Thyroid gland (tissue), 4 donors: Measurements from ENCODE around the gene RYR2. TPM values are rescaled to one million over a fixed set of nuclear protein-coding genes. Genes with fewer than 3 reads are reported as not detected.

Source experiments
- DNase-seq, 2 donors: peaks; one replicate each; pipeline ENCODE4 v3.0.0-alpha.2; 2019
- H3K27ac ChIP-seq, 3 donors: fragments of 200-600 bp; sonication (generic); 1 replicate in 2 of 3; 2 replicates in 1 of 3; pipeline ENCODE4 v1.5.1; 2016 to 2019; ENCODE audit warnings: mild to moderate bottlenecking in 1 of 3, moderate library complexity in 1 of 3
- H3K27me3 ChIP-seq: fragments of 200-600 bp; sonication (generic); one replicate; pipeline ENCODE4 v1.5.1; 2019
- H3K36me3 ChIP-seq, 2 donors: fragments of 200-600 bp; sonication (generic); one replicate each; pipeline ENCODE4 v1.5.1; 2016 to 2019
- H3K4me1 ChIP-seq, 2 donors: fragments of 200-600 bp; sonication (generic); one replicate each; pipeline ENCODE4 v1.5.1; 2017 to 2019
- H3K4me3 ChIP-seq, 3 donors: fragments of 200-600 bp; sonication (generic); replicated peaks in 1 of 3; 1 replicate in 2 of 3; 2 replicates in 1 of 3; pipeline ENCODE4 v1.5.1; 2016; ENCODE audit warnings: mild to moderate bottlenecking in 1 of 3
- H3K9me3 ChIP-seq: fragments of 200-600 bp; sonication (generic); one replicate; pipeline ENCODE4 v1.5.1; 2017
- CTCF ChIP-seq, 6 experiments: fragments of 200-600 bp in 3 of 6; fragments of 450-650 bp in 3 of 6; sonication (generic) in 3 of 6; IDR thresholded peaks; one replicate each; pipeline ENCODE4 v1.5.1; 2016 to 2019; ENCODE audit warnings: antibody characterized with exemption in 6 of 6, mild to moderate bottlenecking in 2 of 6, inconsistent platforms in 1 of 6, moderate library complexity in 1 of 6
- POLR2A ChIP-seq, 2 donors: fragments of 450-650 bp; IDR thresholded peaks; one replicate each; pipeline ENCODE4 v1.6.1; 2017; ENCODE audit warnings: antibody characterized with exemption in 2 of 2, mild to moderate bottlenecking in 2 of 2, moderate library complexity in 1 of 2
- WGBS, 2 donors: methylation state at CpG; one replicate each; pipeline ENCODE4 v1.1.5; 2017; 5-methylcytosine and 5-hydroxymethylcytosine counted together
- intact Hi-C: fragments of 100-400 bp; cut with DNase I; formaldehyde crosslinking; loops from one replicate; pipeline ENCODE4 v1.15.1; 2023
- total RNA-seq, 4 donors: library from RNA; depleted of rRNA; stranded (reverse); fragments of >200 nt; gene quantifications; one replicate each; pipeline ENCODE4 v1.2.3, GENCODE V29; 2016

RYR2 gene
- total RNA-seq, 4 donors from 2014 or later, result 6.6 to 31.8 (median 28.2) TPM

GRCh38 chr1:237152506-237153335 lies 110.7 kb downstream of the RYR2 start:
- no peaks in the 10 kb centered on the region for H3K27me3 ChIP-seq
- no peaks in the 10 kb centered on the region for H3K36me3 ChIP-seq
- no peak for TF ChIP-seq CTCF (IDR thresholded peaks at IDR 0.05)
- TF ChIP-seq POLR2A (IDR thresholded peaks at IDR 0.05), result no peak
- no peak overlapping the region for H3K27ac ChIP-seq
- H3K4me3 ChIP-seq, result no peak overlapping the region
- DNase-seq, result no peak
- intact Hi-C loops, result no loop called here
- no peaks in the 10 kb centered on the region for H3K9me3 ChIP-seq
- H3K4me1 ChIP-seq, result peaks cover 14 to 17% of the 10 kb centered on the region in 2 donors
- WGBS, 2 donors, result 89 to 92% methylated on average over 5 of the region's 5 CpGs

GRCh38 chr1:237154157-237154556 lies 112.2 kb downstream of the RYR2 start:
- H3K4me3 ChIP-seq, result no peak overlapping the region
- no peaks in the 10 kb centered on the region for H3K9me3 ChIP-seq
- TF ChIP-seq CTCF (IDR thresholded peaks at IDR 0.05) (no peak), POLR2A (IDR thresholded peaks at IDR 0.05) (no peak)
- peak overlapping the region in 1 of 3 donors; percentile 5 for H3K27ac ChIP-seq
- H3K4me1 ChIP-seq, result peaks cover 14 to 16% of the 10 kb centered on the region in 2 donors
- H3K36me3 ChIP-seq, result no peaks in the 10 kb centered on the region
- WGBS, 2 donors, result 45 to 54% methylated on average over 5 of the region's 5 CpGs
- peak; percentile 32 to 44 for DNase-seq
- intact Hi-C loops, result no loop called here
- no peaks in the 10 kb centered on the region for H3K27me3 ChIP-seq

- H3K27ac ChIP-seq, result peak overlapping the region in 2 of 3 donors; percentile 74 to 84
- WGBS, 2 donors, result 73 to 77% methylated on average over 8 of the region's 8 CpGs
- no peak overlapping the region for H3K4me3 ChIP-seq
- H3K27me3 ChIP-seq, result no peaks in the 10 kb centered on the region
- no peaks in the 10 kb centered on the region for H3K9me3 ChIP-seq
- peaks cover 43 to 44% of the 10 kb centered on the region in 2 donors for H3K4me1 ChIP-seq
- H3K36me3 ChIP-seq, result no peaks in the 10 kb centered on the region
- peak in 1 of 2 donors; percentile 27 for DNase-seq
- intact Hi-C loops, result no loop called here
- TF ChIP-seq CTCF (IDR thresholded peaks at IDR 0.05), result no peak
- TF ChIP-seq POLR2A (IDR thresholded peaks at IDR 0.05), result no peak
These were observed 122.7 kb downstream of the RYR2 start for GRCh38 chr1:237164406-237165352.

GRCh38 chr1:237166086-237166485 lies 124.1 kb downstream of the RYR2 start:
- H3K4me1 ChIP-seq, result peaks cover 43 to 44% of the 10 kb centered on the region in 2 donors
- intact Hi-C loops, result no loop called here

More at GRCh38 chr1:237166086-237166485, 124.1 kb downstream of the RYR2 start:
- Histone ChIP-seq H3K9me3 (no peaks in the 10 kb centered on the region), H3K27ac (peak overlapping the region; percentile 74 to 84 (median 74)), H3K36me3 (no peaks in the 10 kb centered on the region), H3K4me3 (no peak overlapping the region), H3K27me3 (no peaks in the 10 kb centered on the region)
- peak; percentile 17 to 32 for DNase-seq
- WGBS, 2 donors, result 30 to 36% methylated on average over 1 of the region's 1 CpG
- no peak for TF ChIP-seq CTCF (IDR thresholded peaks at IDR 0.05)
- no peak for TF ChIP-seq POLR2A (IDR thresholded peaks at IDR 0.05)
